Measurements from ENCODE around the gene SDK1. TPM values are rescaled to one million over a fixed set of nuclear protein-coding genes. Genes with fewer than 3 reads are reported as not detected.
A peak's percentile ranks its signal among the peaks of the same experiment; 100 is the strongest.

The SDK1 gene
- polyA plus RNA-seq, 2 of the 4 experiments (the other 2 are of a cell fraction): 0.12 to 0.28 TPM

- H3K4me2 ChIP-seq: no peak overlapping the region
- FAIRE-seq: no peak
- POLR2A ChIA-PET: no interaction called here
Measured at GRCh38 chr7:3984456-3984855, 683.4 kb downstream of the SDK1 start.

DNA sequence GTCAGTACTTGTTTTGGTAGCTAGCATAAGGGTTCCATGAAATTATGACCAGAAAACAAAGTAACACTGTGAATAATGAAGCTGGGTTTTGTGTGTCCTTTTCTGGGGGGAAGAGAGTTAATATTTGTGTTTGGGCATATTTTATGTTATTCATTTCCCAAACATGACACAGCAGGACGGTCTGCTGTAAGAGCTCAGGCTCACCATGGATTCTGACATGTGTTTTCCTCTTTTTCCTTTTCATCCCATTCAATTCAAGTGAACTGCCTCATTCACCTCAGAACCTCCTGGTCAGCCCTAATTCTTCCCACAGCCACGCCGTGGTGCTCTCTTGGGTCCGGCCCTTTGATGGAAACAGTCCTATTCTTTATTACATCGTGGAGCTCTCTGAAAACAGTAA lies 685.9 kb downstream of the SDK1 start:
- H3K4me1 ChIP-seq: no peaks in the 10 kb centered on the region
- no peak overlapping the region for H3K4me3 ChIP-seq
- TF ChIP-seq FOSB (CRISPR knock-in tag; IDR thresholded peaks at IDR 0.05) (no peak), KDM5A (IDR thresholded peaks at IDR 0.05) (no peak), RFX5 (IDR thresholded peaks at IDR 0.05) (no peak), HEYL (CRISPR knock-in tag; IDR thresholded peaks at IDR 0.05) (no peak), EHF (CRISPR knock-in tag; IDR thresholded peaks at IDR 0.05) (no peak), EHMT2 (IDR thresholded peaks at IDR 0.05; ENCODE audit: low read depth) (no peak)
- POLR2A ChIA-PET: no interaction called here
- no peaks in the 10 kb centered on the region for H3K9me3 ChIP-seq
- DNase-seq (ENCODE audit: low read depth in 1 of 2, low spot score in 1 of 2) (no peak), FAIRE-seq (no peak), ATAC-seq (no peak)
- 60% methylated on average over 5 of the region's 5 CpGs for WGBS (ENCODE audit: missing lambda C conversion rate)
- no peak overlapping the region for H3K27ac ChIP-seq
- no peak overlapping the region for H3K4me2 ChIP-seq
- CTCF ChIA-PET: interaction anchor here (0.6 kb wide), 1 partner anchor 615 kb away, joined by 5 read pairs; no protein-coding TSS in a partner anchor

More at GRCh38 chr7:3984456-3984855, 683.4 kb downstream of the SDK1 start:
- Histone ChIP-seq H3K4me1 (no peaks in the 10 kb centered on the region), H3K27ac (no peak overlapping the region), H3K4me3 (no peak overlapping the region), H3K9me3 (no peaks in the 10 kb centered on the region)
- ATAC-seq (0 out of 6 replicates have a peak, but pooled peaks of 1 of the 2 experiments have one; percentile 19), DNase-seq (ENCODE audit: low read depth in 1 of 2, low spot score in 1 of 2) (no peak)
- CTCF ChIA-PET: no interaction called here
- TF ChIP-seq CHD4 (IDR thresholded peaks at IDR 0.05; ENCODE audit: borderline replicate concordance) (no peak), RFX5 (IDR thresholded peaks at IDR 0.05) (no peak), SREBF2 (IDR thresholded peaks at IDR 0.05) (no peak), ZC3H11A (IDR thresholded peaks at IDR 0.05) (no peak), KDM5A (IDR thresholded peaks at IDR 0.05) (no peak), NFE2L2 (conservative IDR thresholded peaks at IDR 0.05; ENCODE audit: low read length) (no peak), HOXB13 (CRISPR knock-in tag; IDR thresholded peaks at IDR 0.05; ENCODE audit: low read depth) (no peak), GATA3 (IDR thresholded peaks at IDR 0.05; ENCODE audit: borderline replicate concordance) (no peak), E2F6 (IDR thresholded peaks at IDR 0.05; ENCODE audit: borderline replicate concordance, low read depth) (no peak), CBX8 (IDR thresholded peaks at IDR 0.05) (no peak), HOXA7 (CRISPR knock-in tag; IDR thresholded peaks at IDR 0.05) (no peak), HMGXB4 (CRISPR knock-in tag; IDR thresholded peaks at IDR 0.05; ENCODE audit: borderline replicate concordance) (no peak), HDAC2 (IDR thresholded peaks at IDR 0.05) (no peak), RAD21 (conservative IDR thresholded peaks at IDR 0.05 in 1 of 2, IDR thresholded peaks at IDR 0.05 in 1 of 2) (no peak), FOSL2 (IDR thresholded peaks at IDR 0.05) (no peak), FOSL2 (CRISPR knock-in tag; IDR thresholded peaks at IDR 0.05) (no peak), RNF2 (IDR thresholded peaks at IDR 0.05; ENCODE audit: borderline replicate concordance, low read depth) (no peak), JUNB (IDR thresholded peaks at IDR 0.05) (no peak), HOXB5 (CRISPR knock-in tag; IDR thresholded peaks at IDR 0.05) (no peak), MYC (IDR thresholded peaks at IDR 0.05; ENCODE audit: borderline replicate concordance, low read length) (no peak)
- TF ChIP-seq, protein P1, sequence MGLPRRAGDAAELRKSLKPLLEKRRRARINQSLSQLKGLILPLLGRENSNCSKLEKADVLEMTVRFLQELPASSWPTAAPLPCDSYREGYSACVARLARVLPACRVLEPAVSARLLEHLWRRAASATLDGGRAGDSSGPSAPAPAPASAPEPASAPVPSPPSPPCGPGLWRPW (IDR thresholded peaks at IDR 0.05): no peak
- WGBS (ENCODE audit: missing lambda C conversion rate): 26% methylated on average over 5 of the region's 5 CpGs

Data from A549 (cell line).